Left ventricle myocardium inferior (tissue), 1 donor: Measurements from ENCODE around the gene TMEM201. TPM values are rescaled to one million over a fixed set of nuclear protein-coding genes. Genes with fewer than 3 reads are reported as not detected.

ENCODE experiments used
- DNase-seq: peaks from one replicate; pipeline ENCODE4 v3.0.0-alpha.2; 2020
- H3K27ac ChIP-seq: fragments of 200-600 bp; replicated peaks from 2 replicates; pipeline ENCODE4 v1.8.0; 2021
- H3K27me3 ChIP-seq: fragments of 200-600 bp; 2 replicates; pipeline ENCODE4 v1.8.0; 2021; ENCODE audit warnings: low read depth
- H3K36me3 ChIP-seq: fragments of 200-600 bp; 2 replicates; pipeline ENCODE4 v1.8.0; 2021
- H3K4me1 ChIP-seq: fragments of 200-600 bp; 2 replicates; pipeline ENCODE4 v1.8.0; 2021
- H3K4me3 ChIP-seq: fragments of 200-600 bp; 2 replicates; pipeline ENCODE4 v1.8.0; 2021; ENCODE audit warnings: mild to moderate bottlenecking, moderate library complexity
- H3K9me3 ChIP-seq: fragments of 200-600 bp; replicated peaks from 2 replicates; pipeline ENCODE4 v1.8.0; 2021
- intact Hi-C: fragments of 100-400 bp; cut with micrococcal nuclease; formaldehyde crosslinking; loops from one replicate; pipeline ENCODE4 v1.11.0; 2022
- total RNA-seq: library from RNA; stranded (reverse); fragmentation: NEBNext Ultra II Directional; extraction: Animal tissue kit (Norgen Biotek cat#: 25700); gene quantifications from one replicate; pipeline ENCODE4 v1.2.1, GENCODE V29; 2021
- TF ChIP-seq, protein P1 (sequence below): fragments of 200-600 bp; IDR thresholded peaks from 2 replicates; pipeline ENCODE4 v1.8.0; 2021; ENCODE audit warnings: antibody characterized with exemption, mild to moderate bottlenecking, borderline replicate concordance
- donor health status: DM: no; HTN: yes; CAD: no; lungs with severe emphysema.

TMEM201 gene
- total RNA-seq, 1 donor from 2014 or later: 21.1 TPM

DNA sequence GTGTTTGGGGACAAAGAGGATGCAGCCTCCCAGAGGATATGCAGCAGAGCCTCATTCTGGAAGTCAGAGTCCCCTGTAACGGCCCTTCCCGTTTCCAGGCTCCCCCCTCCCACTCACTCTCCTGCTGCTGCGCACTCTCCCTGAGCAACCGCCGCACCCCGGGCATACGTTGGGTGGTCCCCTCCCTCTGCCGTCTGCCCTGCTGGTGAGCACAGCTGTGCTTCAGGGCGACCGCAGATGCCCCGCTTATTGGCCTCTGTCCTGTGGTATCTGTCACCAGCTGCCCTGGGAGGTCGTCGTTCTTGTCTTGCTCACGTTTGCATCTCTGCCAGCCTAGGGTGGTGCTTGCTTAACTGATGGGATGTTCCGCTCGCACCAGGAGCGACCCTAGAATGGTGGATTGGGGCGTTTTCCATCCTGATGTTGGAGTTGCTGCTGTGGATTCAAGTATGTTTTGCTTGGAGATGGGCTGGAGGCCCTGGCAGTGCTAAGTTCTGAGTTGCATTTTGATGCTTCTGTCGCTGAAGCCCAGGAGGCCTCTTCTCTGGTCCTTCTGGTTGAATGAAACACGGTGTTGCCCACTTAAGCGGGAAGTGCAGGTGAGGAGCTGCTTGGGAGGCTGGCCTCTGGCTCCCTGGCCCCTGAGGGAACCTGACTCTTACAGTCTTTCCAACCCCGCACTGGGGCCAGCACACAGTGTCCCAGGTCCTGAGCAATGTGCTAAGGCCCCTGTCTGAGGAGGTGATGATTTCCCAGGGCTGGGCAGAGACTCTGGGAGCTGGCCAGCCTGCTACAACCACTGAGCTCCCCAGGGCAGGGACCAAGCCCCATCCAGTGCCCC is 3.2 kb downstream of the TMEM201 start:
- peaks cover 81% of the 10 kb centered on the region for H3K4me1 ChIP-seq
- no peaks in the 10 kb centered on the region for H3K27me3 ChIP-seq
- no peaks in the 10 kb centered on the region for H3K9me3 ChIP-seq
- peak overlapping the region; percentile 70 for H3K27ac ChIP-seq
- TF ChIP-seq, protein P1, sequence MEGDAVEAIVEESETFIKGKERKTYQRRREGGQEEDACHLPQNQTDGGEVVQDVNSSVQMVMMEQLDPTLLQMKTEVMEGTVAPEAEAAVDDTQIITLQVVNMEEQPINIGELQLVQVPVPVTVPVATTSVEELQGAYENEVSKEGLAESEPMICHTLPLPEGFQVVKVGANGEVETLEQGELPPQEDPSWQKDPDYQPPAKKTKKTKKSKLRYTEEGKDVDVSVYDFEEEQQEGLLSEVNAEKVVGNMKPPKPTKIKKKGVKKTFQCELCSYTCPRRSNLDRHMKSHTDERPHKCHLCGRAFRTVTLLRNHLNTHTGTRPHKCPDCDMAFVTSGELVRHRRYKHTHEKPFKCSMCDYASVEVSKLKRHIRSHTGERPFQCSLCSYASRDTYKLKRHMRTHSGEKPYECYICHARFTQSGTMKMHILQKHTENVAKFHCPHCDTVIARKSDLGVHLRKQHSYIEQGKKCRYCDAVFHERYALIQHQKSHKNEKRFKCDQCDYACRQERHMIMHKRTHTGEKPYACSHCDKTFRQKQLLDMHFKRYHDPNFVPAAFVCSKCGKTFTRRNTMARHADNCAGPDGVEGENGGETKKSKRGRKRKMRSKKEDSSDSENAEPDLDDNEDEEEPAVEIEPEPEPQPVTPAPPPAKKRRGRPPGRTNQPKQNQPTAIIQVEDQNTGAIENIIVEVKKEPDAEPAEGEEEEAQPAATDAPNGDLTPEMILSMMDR: no peak
- no peaks in the 10 kb centered on the region for H3K36me3 ChIP-seq
- intact Hi-C loops: no loop called here
- H3K4me3 ChIP-seq: no peak overlapping the region
- DNase-seq: no peak

GRCh38 chr1:9592510-9593075 is 3.9 kb downstream of the TMEM201 start:
- TF ChIP-seq, protein P1: no peak
- Histone ChIP-seq H3K27me3 (no peaks in the 10 kb centered on the region), H3K9me3 (no peaks in the 10 kb centered on the region), H3K36me3 (peaks cover 5% of the 10 kb centered on the region), H3K4me1 (peaks cover 87% of the 10 kb centered on the region), H3K27ac (peak overlapping the region; percentile 70), H3K4me3 (no peak overlapping the region)
- intact Hi-C loops: no loop called here
- DNase-seq: no peak

GRCh38 chr1:9593147-9593491 is 4.4 kb downstream of the TMEM201 start:
- DNase-seq: no peak
- Histone ChIP-seq H3K36me3 (peaks cover 10% of the 10 kb centered on the region), H3K9me3 (no peaks in the 10 kb centered on the region), H3K4me1 (peaks cover 85% of the 10 kb centered on the region), H3K27me3 (no peaks in the 10 kb centered on the region), H3K4me3 (peak overlapping the region; percentile 22), H3K27ac (peak overlapping the region; percentile 70)
- intact Hi-C loops: no loop called here
- TF ChIP-seq, protein P1: no peak

- H3K27me3 ChIP-seq: no peaks in the 10 kb centered on the region
- H3K27ac ChIP-seq: peak overlapping the region; percentile 70
- H3K4me1 ChIP-seq: peaks cover 83% of the 10 kb centered on the region
- intact Hi-C loops: no loop called here
- peak; percentile 81 for DNase-seq
- H3K4me3 ChIP-seq: peak overlapping the region; percentile 22
- TF ChIP-seq, protein P1: no peak
- H3K36me3 ChIP-seq: peaks cover 16% of the 10 kb centered on the region
- H3K9me3 ChIP-seq: no peaks in the 10 kb centered on the region
These were observed 5.1 kb downstream of the TMEM201 start for GRCh38 chr1:9593492-9594465.

GRCh38 chr1:9594471-9595155 is 5.9 kb downstream of the TMEM201 start:
- Histone ChIP-seq H3K27ac (no peak overlapping the region), H3K4me1 (peaks cover 77% of the 10 kb centered on the region), H3K4me3 (no peak overlapping the region), H3K36me3 (peaks cover 25% of the 10 kb centered on the region), H3K9me3 (no peaks in the 10 kb centered on the region), H3K27me3 (no peaks in the 10 kb centered on the region)
- TF ChIP-seq, protein P1: no peak
- no peak for DNase-seq
- intact Hi-C loops: no loop called here
